T-helper 17 cell (primary cell): ENCODE data around the gene CDIP1. TPM values are rescaled to one million over a fixed set of nuclear protein-coding genes. Genes with fewer than 3 reads are reported as not detected.

ENCODE experiments used
- ATAC-seq: fragments of 150-1000 bp; cut with Tn5 transposase; 2 replicates; pipeline ENCODE4 v1.10.0; 2021; ENCODE audit warnings: mild to moderate bottlenecking, moderate library complexity
- DNase-seq, 3 donors: peaks; one replicate each; pipeline versions ENCODE4 v3.0.0 to v3.0.0-alpha.2; 2020 to 2021
- H3K9me3 ChIP-seq: one replicate; pipeline ENCODE4 v1.7.0; 2013; ENCODE audit warnings: low read length, mild to moderate bottlenecking; ENCODE audit not compliant: control insufficient read depth, poor library complexity, severe bottlenecking
- H3K27ac Mint-ChIP-seq: one replicate; pipeline ENCODE4 v1.8.0; 2022; ENCODE audit warnings: mild to moderate bottlenecking, moderate library complexity, mixed read lengths
- H3K27me3 Mint-ChIP-seq: one replicate; pipeline ENCODE4 v1.8.0; 2022; ENCODE audit warnings: mixed read lengths
- H3K36me3 Mint-ChIP-seq: one replicate; pipeline ENCODE4 v1.8.0; 2022; ENCODE audit warnings: low read depth, mixed read lengths
- H3K4me1 Mint-ChIP-seq: one replicate; pipeline ENCODE4 v1.8.0; 2022; ENCODE audit warnings: mild to moderate bottlenecking, mixed read lengths
- H3K4me3 Mint-ChIP-seq: one replicate; pipeline ENCODE4 v1.8.0; 2022; ENCODE audit warnings: mild to moderate bottlenecking, moderate library complexity, mixed read lengths
- total RNA-seq, 4 donors: library from RNA in 2 of 4; stranded (reverse) in 2 of 4; gene quantifications; one replicate each; pipeline ENCODE4 v1.2.3 and lab custom pipeline; 2022 to 2026

Gene CDIP1
- total RNA-seq, 2 donors from 2014 or later: 20.2 to 29.5 TPM

DNA sequence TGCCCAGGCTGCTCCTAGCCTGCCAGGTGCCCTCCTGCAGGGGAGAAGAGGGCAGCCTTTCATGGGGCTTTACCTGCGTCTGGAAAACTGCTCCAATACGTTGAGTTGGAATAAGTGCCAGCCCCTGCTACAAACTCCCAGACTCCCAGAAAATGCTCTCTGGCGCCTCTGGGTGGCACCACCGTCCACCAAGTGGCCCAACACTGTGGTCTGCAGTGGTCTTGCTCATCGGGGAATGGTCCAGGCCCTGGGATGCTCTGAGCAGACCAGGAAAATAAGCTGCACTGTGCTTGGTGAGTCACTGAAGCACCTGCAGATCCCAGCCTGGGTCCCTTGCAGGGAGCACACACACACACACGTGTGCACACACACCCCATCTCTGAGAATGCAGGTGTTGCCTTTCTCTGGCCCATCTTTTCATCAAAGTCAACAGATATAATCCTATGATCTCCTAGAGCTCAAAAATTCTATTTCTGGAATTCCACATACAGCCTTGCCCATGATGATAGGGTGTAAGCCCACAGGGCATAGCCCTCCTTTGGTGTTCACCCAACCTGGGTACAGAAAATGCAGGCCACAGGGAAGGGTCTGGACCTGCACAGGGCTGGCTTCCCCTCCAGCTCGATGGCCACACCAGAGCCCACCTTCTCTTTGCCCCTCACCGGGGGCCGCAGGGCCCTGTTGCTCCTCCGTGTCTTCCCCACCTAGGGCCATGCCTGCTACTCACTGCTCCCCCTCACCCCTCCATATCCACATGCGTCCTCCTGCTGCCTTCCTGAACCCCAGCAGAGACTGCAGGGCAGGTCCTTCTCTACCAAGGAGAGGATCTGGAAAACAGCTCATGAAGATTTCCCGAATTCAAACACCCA is 20.5 kb downstream of the CDIP1 start:
- ATAC-seq (no peak), DNase-seq (no peak)
- no peaks in the 10 kb centered on the region for H3K9me3 ChIP-seq
- Mint-ChIP-seq H3K27me3 (no peaks in the 10 kb centered on the region), H3K4me1 (peaks cover 25% of the 10 kb centered on the region), H3K36me3 (no peaks in the 10 kb centered on the region), H3K27ac (peak overlapping the region; percentile 62), H3K4me3 (peak overlapping the region; percentile 66)

DNA sequence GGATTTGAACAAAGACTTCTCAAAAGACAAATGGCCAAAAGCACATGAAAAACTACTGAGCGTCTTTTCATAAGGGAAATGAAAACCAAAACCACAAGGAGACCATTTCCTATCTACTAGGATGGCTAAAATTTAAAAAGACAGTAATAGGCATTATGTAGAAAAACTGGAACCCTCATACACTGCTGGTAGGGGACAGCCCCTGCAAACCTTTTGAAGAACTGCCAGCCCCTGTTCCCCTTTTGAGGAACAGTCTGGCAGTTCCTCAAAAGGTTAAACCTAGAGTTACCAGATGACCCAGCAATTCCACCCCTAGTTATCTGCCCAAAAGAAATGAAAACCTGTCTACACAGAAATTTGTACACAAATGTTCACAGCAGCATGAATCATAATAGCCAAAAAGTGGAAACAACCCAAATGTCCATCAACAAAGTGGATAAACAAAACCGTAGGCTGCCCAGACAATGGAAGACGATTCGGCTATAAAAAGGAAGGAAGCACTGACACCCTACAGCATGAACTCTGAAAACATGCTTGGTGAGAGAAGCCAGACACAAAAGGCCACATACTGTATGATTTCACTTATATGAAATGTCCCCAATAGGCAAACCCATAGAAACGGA is 22.9 kb downstream of the CDIP1 start:
- H3K9me3 ChIP-seq: no peaks in the 10 kb centered on the region
- H3K27ac Mint-ChIP-seq: peak overlapping the region; percentile 89
- ATAC-seq: peak; percentile 39
- H3K4me3 Mint-ChIP-seq: peak overlapping the region; percentile 72
- peaks cover 31% of the 10 kb centered on the region for H3K4me1 Mint-ChIP-seq
- peaks cover 1% of the 10 kb centered on the region for H3K36me3 Mint-ChIP-seq
- DNase-seq: no peak
- H3K27me3 Mint-ChIP-seq: no peaks in the 10 kb centered on the region

DNA sequence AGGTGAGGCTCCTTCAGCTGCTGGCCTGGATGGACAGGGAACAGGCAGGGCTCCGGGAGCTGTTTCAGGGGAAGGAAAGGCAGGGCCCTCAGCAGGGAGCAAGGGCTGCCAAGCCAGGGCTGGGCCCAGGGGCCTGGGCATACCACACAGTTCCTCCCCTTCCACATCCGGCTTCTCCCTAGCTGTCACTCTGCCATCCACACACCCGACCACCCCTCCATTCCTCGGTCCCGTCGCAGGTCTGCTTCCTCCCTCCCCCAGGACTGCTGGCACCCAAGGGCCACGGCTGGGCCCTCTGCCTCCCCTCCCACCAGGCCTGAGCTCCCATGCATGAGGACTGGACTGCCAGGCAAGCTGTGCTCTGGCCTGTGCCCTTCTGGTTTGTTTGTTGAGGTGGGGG is 24.0 kb downstream of the CDIP1 start:
- DNase-seq (no peak), ATAC-seq (peak; percentile 20)
- peaks cover 33% of the 10 kb centered on the region for H3K4me1 Mint-ChIP-seq
- H3K9me3 ChIP-seq: no peaks in the 10 kb centered on the region
- no peaks in the 10 kb centered on the region for H3K27me3 Mint-ChIP-seq
- H3K4me3 Mint-ChIP-seq: peak overlapping the region; percentile 72
- H3K27ac Mint-ChIP-seq: peak overlapping the region; percentile 89
- peaks cover 4% of the 10 kb centered on the region for H3K36me3 Mint-ChIP-seq

DNA sequence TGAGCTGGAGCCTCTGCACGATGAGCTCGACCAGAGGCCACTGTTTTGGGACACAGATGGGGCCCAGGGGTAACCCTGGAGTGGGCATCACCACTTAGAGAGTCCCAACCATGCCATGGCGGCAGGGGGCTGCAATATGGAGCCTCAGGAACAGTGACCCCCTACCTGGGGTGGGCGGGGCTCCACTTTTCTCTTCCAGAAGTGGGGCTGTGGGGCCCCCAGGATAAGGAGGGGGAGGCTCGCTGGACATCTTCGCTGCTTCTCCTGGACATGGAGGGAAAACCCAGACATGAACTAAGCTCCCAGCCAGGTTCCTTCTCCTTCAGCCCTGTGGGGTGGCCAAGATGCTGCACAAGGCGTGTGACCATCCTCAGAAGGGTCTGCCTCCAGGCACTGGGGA is 24.7 kb downstream of the CDIP1 start:
- ATAC-seq (no peak), DNase-seq (no peak)
- H3K27ac Mint-ChIP-seq: peak overlapping the region; percentile 89
- H3K4me1 Mint-ChIP-seq: peaks cover 33% of the 10 kb centered on the region
- no peaks in the 10 kb centered on the region for H3K27me3 Mint-ChIP-seq
- H3K36me3 Mint-ChIP-seq: peaks cover 4% of the 10 kb centered on the region
- no peaks in the 10 kb centered on the region for H3K9me3 ChIP-seq
- peak overlapping the region; percentile 47 for H3K4me3 Mint-ChIP-seq

DNA sequence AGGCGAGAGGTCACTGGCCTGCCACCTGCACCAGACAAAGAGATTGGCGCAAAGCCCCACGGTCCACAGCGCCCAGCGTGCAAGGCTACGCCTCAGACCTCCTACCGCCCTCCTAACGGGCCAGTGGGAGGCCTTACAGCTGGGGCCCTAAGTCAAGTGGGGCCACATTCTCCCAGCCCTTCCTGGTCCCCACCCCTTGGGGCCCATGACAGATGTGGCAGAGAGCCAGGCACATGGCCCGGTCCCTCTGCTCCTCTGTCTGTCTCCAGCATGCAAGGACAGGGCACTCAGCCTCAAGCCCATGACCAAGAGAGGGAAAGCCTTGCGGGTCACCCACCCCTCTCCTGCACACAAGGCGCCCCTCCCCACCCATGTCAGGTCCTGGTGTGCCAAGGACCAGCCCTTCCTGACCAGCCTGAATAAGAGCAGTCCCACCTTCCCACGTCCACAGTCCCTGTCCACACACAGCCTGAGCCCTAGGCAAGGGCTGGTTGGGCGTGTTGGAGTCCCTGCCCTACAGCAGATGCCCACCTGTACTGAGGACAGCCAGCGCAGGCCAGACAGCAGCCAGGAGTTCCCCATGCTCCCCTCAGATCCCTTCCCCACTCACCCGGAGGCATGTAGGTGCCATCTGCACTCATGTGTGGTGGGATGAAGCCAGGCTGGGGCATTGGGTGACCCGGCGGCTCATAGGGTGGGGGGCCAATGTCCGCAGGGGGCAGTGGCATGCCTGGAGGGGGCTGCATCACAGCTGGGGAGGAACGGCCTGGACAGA is 25.3 kb downstream of the CDIP1 start:
- Mint-ChIP-seq H3K4me1 (peaks cover 33% of the 10 kb centered on the region), H3K27ac (peak overlapping the region; percentile 89), H3K4me3 (peak overlapping the region; percentile 47), H3K27me3 (no peaks in the 10 kb centered on the region), H3K36me3 (peaks cover 4% of the 10 kb centered on the region)
- ATAC-seq (no peak), DNase-seq (no peak)
- H3K9me3 ChIP-seq: no peaks in the 10 kb centered on the region

DNA sequence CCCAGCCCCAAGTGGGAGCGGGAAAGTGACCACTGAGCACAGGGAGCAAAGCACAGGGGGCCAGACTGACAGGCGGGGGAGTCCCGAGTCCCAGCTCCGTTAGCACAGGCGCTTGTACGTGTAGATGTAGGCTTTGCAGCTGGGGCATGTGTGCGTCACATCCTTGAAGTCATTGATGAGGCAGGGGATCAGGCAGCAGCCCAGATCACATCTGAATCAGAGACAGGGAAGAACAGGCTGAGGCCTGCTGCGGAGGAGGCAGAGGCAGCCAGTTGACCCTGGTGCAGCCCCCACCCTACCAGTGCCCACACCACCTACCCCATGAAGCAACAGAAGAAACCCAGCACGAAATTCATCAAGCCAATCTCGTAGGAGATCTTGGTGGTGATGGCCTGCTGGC is 26.1 kb downstream of the CDIP1 start:
- no peaks in the 10 kb centered on the region for H3K9me3 ChIP-seq
- Mint-ChIP-seq H3K4me3 (peak overlapping the region; percentile 15), H3K27ac (peak overlapping the region; percentile 51), H3K27me3 (no peaks in the 10 kb centered on the region), H3K4me1 (peaks cover 40% of the 10 kb centered on the region), H3K36me3 (peaks cover 4% of the 10 kb centered on the region)
- no peak for DNase-seq
- no peak for ATAC-seq

DNA sequence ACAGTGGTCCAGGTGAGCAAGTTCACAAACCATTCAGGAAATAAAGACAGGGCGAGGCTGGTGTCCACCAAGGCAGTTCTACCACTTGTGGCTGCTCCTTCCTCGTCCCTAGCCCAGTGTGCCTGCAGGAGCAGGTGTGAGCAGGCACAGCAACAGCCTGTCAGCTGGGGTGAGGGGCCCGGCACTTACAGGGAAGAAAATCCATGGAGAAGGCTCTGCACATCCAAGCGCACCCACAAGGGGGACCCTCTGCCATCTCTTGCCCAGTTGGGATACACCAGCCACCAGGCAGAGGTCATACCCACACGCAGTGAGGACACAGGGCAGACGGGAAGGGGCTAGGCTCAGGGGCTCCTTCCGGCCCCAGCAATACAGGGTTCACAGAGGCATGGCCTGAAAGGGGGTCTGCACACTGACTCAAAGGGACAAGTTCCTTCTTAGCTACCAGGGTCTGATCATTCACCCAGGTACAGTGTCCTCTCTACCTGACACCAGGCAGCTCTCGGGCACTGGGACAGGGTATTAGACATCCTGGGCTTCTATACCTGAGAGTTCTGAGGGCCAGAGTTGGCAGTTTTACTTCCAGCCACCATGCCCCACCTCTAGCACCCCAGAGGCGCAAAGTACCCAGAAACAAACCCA is 27.0 kb downstream of the CDIP1 start:
- Mint-ChIP-seq H3K4me1 (peaks cover 37% of the 10 kb centered on the region), H3K27ac (peak overlapping the region; percentile 51), H3K4me3 (no peak overlapping the region), H3K27me3 (no peaks in the 10 kb centered on the region), H3K36me3 (peaks cover 4% of the 10 kb centered on the region)
- H3K9me3 ChIP-seq: no peaks in the 10 kb centered on the region
- ATAC-seq (no peak), DNase-seq (no peak)

DNA sequence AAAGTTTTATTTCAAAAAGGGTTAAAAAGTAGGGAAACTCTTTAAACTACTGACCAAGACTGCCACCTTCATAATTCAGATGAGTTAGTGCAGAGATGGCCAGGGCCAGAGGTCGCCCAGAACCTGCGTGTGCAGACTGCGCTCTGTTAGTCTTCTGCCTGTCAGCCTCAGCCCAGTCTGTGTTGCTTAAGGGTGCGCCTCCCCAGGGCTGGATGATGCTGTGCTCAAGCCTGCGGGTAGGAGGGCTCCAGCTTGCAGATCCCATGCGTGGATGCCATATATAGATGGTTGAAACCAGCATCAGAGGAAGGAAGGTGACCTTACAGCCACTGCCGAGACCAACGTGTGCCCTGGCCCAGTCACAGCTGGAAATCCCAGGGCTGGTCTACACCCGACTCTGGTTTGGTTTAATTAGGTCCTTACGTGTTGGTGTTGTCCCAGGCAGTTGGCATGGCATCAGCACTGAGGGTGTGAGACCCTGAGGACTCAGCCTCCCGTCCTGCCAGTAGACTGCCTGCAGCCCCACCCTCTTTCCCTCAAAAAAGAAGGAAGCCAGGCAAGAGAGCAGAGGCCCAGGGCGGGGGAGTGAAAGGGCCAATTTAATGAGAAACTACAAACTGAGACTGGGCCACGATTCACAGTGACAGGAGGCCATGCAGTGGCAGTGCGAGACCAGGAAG is 27.7 kb downstream of the CDIP1 start:
- peak overlapping the region; percentile 47 for H3K27ac Mint-ChIP-seq
- no peaks in the 10 kb centered on the region for H3K9me3 ChIP-seq
- H3K27me3 Mint-ChIP-seq: no peaks in the 10 kb centered on the region
- H3K4me1 Mint-ChIP-seq: peaks cover 39% of the 10 kb centered on the region
- peaks cover 4% of the 10 kb centered on the region for H3K36me3 Mint-ChIP-seq
- peak overlapping the region; percentile 45 for H3K4me3 Mint-ChIP-seq
- DNase-seq (no peak), ATAC-seq (no peak)

DNA sequence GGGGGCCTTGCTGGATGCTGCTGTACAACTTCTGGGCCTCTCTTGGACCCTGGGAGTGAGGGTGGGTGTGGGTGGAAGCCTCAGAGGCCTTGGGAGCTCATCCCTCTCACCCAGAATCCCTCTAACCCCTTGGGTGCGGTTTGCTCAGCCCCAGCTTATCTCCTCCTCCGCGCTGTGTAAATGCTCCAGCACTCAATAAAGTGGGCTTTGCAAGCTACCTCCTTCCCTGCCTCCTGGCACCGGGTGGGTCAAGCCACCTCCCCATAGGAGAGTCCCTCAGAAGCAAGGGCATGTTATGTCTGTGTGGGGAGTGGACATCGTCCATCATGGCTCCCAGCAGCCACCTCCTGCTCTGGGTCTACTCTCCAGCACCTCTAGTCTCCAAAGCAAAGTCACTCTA is 28.4 kb downstream of the CDIP1 start:
- Mint-ChIP-seq H3K36me3 (peaks cover 4% of the 10 kb centered on the region), H3K4me3 (no peak overlapping the region), H3K4me1 (peaks cover 39% of the 10 kb centered on the region), H3K27me3 (no peaks in the 10 kb centered on the region), H3K27ac (no peak overlapping the region)
- no peak for DNase-seq
- no peak for ATAC-seq
- no peaks in the 10 kb centered on the region for H3K9me3 ChIP-seq

DNA sequence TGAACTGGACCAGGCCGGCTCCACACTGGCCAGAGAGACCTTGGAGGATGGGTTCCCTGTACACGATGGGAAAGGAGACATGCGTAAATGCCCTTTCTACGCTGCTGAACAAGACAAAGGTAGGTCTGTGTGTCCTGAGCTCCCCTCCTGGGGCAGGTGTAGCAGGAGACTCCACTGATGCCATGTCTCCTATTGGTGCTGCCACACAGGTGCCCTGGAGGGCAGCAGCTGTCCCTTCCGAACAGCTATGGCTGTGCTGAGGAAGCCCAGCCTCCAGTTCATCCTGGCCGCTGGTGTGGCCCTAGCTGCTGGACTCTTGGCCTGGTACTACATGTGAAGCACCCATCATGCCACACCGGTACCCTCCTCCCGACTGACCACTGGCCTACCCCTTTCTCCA is 29.2 kb downstream of the CDIP1 start:
- H3K27ac Mint-ChIP-seq: peak overlapping the region; percentile 97
- ATAC-seq (no peak), DNase-seq (no peak)
- peaks cover 38% of the 10 kb centered on the region for H3K4me1 Mint-ChIP-seq
- H3K36me3 Mint-ChIP-seq: peaks cover 4% of the 10 kb centered on the region
- H3K4me3 Mint-ChIP-seq: no peak overlapping the region
- H3K9me3 ChIP-seq: no peaks in the 10 kb centered on the region
- H3K27me3 Mint-ChIP-seq: no peaks in the 10 kb centered on the region

DNA sequence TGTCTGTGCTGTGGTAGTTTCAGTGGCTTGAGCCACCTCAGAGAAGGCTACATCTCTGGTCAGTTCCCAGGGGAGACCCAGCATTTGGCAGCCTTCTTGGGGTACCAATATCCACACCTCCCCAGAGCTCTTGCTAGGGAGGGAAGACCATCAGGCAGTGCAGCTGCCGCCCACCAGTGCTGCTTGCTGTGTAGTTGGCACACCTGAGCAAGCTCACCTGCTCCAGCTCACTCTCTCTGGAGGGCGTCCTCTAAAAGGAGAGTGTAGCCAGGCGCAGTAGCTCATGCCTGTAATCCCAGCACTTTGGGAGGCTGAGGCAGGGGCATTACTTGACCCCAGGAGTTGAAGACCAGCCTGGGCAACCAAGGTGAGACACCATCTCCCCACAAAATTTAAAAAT is 29.8 kb downstream of the CDIP1 start:
- Mint-ChIP-seq H3K36me3 (peaks cover 4% of the 10 kb centered on the region), H3K27ac (peak overlapping the region; percentile 97)
- no peak for ATAC-seq

DNA sequence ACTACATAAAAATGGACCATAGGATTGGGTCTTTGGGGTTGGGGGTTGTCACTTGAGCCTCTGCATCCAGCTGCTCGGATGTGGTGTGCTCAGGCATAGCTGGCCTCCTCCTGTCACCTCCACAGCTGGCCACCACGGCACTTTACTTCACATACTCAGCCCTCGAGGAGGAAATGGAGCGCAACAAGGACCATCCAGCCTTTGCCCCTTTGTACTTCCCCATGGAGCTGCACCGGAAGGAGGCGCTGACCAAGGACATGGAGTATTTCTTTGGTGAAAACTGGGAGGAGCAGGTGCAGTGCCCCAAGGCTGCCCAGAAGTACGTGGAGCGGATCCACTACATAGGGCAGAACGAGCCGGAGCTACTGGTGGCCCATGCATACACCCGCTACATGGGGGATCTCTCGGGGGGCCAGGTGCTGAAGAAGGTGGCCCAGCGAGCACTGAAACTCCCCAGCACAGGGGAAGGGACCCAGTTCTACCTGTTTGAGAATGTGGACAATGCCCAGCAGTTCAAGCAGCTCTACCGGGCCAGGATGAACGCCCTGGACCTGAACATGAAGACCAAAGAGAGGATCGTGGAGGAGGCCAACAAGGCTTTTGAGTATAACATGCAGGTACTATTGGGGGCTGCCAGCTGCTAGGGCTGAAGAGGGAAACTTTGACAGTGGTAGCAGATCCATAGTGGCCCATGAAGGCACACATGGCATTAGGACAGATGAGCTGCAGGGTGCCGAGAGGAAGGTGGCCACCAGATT is 30.8 kb downstream of the CDIP1 start:
- no peak overlapping the region for H3K4me3 Mint-ChIP-seq
- H3K36me3 Mint-ChIP-seq: peaks cover 4% of the 10 kb centered on the region
- peaks cover 47% of the 10 kb centered on the region for H3K4me1 Mint-ChIP-seq

More for the DNA sequence above, 29.8 kb downstream of the CDIP1 start:
- H3K9me3 ChIP-seq: no peaks in the 10 kb centered on the region
- H3K4me3 Mint-ChIP-seq: no peak overlapping the region
- DNase-seq: no peak
- peaks cover 41% of the 10 kb centered on the region for H3K4me1 Mint-ChIP-seq
- H3K27me3 Mint-ChIP-seq: no peaks in the 10 kb centered on the region

More for the DNA sequence above, 30.8 kb downstream of the CDIP1 start:
- ATAC-seq (no peak), DNase-seq (no peak)
- Mint-ChIP-seq H3K27me3 (no peaks in the 10 kb centered on the region), H3K27ac (peak overlapping the region; percentile 97)
- H3K9me3 ChIP-seq: no peaks in the 10 kb centered on the region
